ENCODE measurements around the gene ANAPC1.

DNA sequence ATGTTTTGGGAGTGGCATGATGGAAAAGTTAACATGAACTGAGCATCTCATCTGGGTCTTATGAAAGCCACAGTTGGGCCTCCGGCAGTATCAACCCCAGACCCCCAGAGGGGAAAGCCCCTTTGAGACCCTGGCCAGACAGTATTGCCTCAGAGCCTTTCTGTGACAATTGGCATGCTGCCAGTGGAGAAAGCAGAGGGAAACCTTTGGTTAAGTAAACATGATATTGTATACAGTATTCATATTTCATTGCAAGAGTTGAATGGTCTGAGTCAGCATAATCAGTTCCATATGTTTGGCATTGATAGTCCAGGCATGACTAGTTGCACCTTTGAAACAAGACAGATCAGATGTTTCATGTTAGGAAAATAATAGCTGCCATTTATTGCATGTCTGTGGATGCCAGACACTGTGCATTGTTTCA is 34.4 kb upstream of the ANAPC1 start:
- TF ChIP-seq EZH2phosphoT487 (IDR thresholded peaks at IDR 0.05; ENCODE audit: low read depth) (no peak), CTCF (IDR thresholded peaks at IDR 0.05; ENCODE audit: low read depth, low read length) (no peak)

Data from OCI-LY3 (cell line).